GM21390 (cell line): ENCODE data around the gene DHCR24.
"Not testable (repeated sequence)": the region's sequence is repeated elsewhere in the genome, so short reads cannot be mapped to it uniquely, and the experiment has no call there.

Source experiments
- ATAC-seq: cut with Tn5 transposase; IDR thresholded peaks from one replicate; pipeline ENCODE4 v1.9.1; 2021; ENCODE audit not compliant: unreplicated experiment

DHCR24 gene

DNA sequence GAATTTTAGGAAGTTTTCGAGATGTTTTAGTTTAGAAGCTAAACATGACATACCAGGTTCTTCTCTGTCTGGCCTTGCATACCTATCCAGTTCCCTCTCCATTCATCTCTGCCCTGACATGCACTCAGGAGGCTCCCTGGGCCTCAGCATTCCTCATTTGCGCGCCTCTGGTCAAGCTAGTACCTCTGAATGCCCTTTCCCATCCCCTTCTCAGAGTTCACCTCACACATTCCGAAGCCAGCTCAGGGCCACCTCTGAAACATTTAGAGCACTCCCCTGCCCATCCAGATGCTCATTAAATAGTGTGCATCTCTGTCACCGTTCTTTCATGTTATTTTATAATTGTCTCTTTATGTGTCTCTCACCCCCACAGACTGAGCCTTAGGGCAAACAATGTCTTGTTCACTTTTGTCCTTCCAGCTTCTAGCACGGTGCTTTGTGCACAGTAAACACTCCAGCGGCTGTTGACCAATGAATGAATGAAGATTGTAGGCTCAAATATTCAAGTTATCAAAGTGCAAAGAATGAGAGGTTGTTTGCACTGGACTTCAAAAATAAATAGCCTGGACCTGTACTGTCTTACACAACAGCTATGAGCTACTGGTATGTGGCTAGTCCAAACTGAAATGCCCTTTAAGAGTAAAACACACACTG is 1.2 kb upstream of the DHCR24 start:
- no peak for ATAC-seq

GRCh38 chr1:54887665-54888071 is 673 bp upstream of the DHCR24 start:
- no peak for ATAC-seq

DNA sequence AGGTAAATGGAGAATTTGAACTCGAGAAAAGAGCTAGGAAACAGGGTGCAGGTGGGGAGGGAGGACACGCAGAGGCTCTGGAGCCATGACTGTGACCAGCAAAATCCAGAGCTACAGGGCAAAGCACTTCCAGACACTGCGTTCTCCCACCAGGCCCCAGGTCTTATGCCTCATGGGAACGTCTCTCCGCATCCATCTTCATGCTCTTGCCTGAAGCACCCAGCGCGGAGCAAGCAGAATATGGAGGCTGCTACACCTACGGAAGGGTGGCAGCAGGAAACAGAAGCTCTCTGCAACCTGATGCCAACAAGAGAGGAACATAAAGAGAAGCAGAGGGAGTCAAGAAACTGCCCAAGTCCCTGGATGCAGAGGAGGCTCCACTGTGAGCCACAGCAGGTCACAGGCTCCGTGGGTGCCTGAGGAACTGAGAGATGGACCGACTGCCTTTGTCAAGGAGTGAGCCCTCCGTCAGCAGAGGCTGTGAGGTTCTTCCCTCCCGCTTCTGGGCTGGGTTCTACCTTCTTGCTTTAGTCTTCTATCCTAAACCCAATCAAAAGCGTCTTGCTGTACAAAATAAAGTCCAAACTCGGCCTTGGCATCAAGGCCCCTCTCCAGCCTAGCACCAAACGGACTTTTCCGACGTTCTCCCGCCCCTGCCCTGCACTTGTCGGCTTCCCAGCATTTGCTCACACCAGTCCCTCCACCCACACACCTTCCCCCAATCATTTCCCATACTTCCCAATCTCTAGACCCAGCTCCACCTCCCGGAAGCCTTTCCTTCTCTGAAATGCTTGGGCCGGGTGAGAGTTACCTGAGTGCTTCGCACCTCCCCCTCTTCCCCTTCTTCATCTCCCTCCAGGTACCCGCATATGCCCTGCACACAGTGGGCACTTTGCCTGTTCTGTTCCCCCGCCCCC is 930 bp downstream of the DHCR24 start:
- ATAC-seq: no peak

GRCh38 chr1:54885237-54885679 is 1.7 kb downstream of the DHCR24 start:
- ATAC-seq: no peak

DNA sequence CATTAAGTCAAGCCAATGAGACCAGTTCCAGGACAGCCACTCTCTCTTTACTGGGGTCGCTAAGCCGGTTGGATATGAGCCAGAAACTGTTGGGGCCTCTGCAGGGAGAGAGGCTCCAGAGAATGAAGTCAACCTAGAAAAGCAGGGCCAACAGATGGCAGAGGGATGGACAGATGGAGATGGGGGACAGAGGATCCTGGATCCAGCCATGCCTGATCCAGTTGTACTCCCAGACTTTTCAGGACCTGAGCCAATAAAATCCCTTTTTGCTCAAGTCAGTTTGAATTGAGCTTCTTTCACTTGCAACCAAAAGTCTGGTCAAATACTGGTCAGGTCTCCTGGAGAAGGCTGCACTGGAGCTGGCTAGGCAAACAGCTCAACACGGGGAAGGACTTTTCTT is 2.2 kb downstream of the DHCR24 start:
- ATAC-seq: no peak

DNA sequence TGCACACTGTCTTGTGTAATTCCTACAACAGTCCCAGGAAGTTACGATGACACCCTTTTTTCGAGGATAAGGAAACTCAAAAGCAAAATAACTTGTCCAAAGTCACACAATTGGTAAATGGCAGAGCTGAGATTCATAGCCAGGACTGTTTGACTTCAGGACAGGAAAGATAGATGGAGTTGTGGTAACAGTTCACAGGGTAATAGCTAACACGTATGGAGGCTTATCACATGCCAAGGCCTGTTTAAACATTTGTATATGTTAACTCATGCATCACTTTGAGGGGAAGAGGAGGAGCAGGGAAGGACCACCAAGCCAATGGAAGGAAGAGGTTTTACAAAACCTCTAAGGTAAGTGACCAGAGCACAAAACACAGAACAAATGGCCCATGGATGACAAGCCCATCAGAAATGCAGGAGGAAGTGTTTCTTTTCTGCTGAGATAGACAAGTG is 2.8 kb downstream of the DHCR24 start:
- no peak for ATAC-seq

DNA sequence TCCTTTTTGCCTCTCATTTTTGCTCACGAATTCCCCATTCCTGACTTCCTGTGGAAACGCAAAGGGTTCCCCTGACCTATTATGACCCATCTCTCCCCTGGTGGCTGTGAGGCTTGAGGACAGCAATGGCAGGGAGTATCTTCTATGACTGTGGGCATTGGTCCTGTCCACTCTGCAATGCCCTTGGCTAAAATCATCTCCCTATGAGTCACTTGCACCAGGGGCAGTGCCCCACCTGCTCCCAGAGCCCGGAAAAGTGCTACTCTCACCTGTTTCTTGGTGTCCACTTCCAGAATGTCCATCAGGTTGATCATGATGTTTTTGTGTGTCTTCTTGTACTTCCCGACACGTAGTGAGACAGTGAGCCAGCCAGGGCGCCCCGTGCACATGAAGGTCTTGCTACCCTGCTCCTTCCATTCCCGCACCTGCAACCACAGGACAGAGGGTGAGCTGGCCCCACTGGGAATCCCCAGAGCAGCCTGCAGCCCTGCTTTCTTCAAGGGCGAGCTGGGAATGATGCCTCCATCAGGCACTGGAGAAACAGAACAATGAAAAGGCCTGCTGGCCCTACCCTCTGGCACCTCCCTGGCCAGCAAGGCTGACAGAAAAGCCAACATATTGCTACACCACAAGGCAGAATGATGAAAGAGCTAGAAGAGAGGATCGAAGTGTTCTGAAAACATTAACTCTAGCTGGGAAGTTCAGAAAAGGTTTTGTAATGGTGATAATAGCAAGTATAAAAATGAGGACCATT is 3.5 kb downstream of the DHCR24 start:
- ATAC-seq: no peak

DNA sequence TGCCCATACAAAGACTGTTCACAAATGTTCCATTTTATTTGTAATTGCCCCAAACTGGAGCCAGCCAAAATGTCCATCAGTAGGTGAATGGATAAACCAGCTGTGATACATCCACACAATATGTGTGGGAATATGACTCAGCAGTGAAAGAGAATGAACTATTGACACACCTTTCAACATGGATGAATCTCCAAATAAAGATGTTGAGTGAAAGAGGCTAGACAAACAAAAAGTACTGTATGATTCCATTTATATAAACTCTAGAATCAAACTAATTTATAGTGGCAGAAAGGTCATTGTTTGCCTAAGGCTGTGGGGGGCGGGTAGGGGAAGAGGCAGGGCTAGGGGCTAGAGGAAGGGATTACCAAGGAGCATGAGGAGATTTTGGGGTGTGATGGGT is 4.5 kb downstream of the DHCR24 start:
- ATAC-seq: no peak

DNA sequence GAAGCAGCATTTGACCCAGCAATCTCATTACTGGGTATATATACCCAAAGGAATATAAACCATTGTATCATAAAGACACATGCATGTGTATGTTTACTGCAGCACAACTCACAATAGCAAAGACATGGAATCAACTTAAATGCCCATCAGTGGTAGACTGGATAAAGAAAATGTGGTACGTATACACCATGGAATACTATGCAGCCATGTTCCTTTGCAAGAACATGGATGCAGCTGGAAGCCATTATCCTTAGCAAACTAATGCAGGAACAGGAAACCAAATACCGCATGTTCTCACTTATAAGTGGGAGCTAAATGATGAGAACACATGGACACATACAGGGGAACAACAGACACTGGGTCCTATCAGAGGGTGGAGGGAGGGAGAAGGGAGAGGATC is 5.4 kb downstream of the DHCR24 start:
- ATAC-seq: not testable (repeated sequence)

- ATAC-seq: no peak
These were observed 7.1 kb downstream of the DHCR24 start for GRCh38 chr1:54879872-54880271.

DNA sequence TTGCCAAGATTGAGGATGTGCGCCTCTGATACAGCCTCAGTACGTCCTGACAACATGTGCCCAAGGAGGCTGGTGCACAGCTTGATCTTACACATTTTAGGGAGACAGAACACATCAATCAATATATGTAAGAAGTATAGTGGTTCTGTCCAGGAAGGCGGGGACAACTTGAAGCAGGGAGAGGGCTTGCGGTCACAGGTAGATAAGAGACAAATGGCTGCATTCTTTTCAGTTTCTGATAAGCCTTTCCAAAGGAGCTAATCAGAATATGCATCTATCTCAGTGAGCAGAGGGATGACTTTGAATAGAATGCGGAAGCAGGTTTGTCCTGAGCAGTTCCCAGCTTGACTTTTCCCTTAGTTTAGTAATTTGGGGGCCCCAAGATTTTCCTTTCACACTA is 10.2 kb downstream of the DHCR24 start:
- no peak for ATAC-seq

- no peak for ATAC-seq
These were observed 12.0 kb downstream of the DHCR24 start for GRCh38 chr1:54875000-54875399.

DNA sequence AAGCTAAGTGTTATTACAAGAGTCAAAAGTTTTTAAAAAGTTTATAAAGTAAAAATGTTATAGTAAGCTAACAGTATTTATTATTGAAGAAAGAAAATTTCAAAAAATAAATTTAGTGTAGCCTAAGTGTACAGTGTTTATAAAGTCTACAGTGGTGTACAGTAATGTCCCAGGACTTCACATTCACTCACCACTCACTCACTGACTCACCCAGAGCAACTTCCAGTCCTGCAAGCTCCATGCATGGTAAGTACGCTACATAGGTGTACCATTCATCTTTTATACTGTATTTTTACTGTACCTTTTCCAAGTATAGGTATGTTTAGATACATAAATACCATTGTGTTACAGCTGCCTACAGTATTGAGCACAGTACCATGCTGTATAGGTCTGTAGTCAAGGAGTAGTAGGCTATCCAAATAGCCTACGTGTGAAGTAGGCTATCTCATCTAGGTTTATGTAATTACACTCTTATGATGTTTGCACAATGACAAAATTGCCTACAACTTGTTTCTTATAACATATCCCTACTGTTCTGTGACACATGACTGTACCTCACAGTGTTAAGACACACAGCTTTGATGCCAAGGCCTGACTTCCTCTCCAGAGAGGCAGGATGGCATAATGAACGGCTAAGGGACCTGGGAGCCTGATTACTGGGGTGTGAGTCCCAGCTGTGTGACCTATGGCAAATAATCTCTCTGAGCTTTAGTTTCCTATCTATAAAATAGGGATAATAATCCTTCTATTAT is 12.7 kb downstream of the DHCR24 start:
- no peak for ATAC-seq

- ATAC-seq: no peak
These were observed 15.0 kb downstream of the DHCR24 start for GRCh38 chr1:54872036-54872331.

GRCh38 chr1:54871275-54872035 is 15.5 kb downstream of the DHCR24 start:
- ATAC-seq: no peak

DNA sequence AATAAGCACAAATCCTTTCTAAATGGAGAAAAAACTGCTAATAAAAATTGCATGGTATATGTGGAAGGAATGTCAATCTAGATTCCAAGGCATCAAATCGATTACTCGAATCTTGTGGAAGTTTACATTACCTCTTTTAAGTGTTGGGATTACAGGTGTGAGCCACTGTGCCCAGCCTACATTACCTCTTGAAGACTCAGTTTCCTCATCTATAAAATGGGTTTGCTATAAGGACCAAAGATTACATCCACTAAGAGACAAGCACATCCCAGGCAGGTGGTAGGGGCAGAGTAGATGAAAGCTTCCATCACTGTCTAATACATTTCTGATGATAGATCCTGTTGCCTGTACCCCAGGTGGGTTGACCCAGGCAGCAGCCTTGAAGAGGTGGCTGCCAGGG is 16.1 kb downstream of the DHCR24 start:
- ATAC-seq: no peak

- no peak for ATAC-seq
These were observed 17.7 kb downstream of the DHCR24 start for GRCh38 chr1:54869173-54869851.

DNA sequence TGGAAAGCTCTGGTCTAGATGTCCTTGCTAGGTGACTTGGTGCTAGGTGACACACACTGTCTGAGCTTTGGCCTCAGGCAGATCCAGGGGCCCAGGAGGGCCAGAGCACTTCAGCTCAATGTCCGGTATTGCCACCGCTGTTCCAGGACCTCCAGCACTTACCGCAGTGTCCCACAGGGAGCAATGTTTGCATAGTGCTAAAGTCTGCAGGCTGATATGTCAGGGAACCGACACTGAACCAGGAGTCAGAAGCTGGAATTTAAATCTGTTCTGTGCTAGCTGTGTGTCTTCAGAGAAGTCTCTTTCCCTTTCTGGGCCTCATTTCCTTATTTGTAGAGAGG is 19.3 kb downstream of the DHCR24 start:
- no peak for ATAC-seq

DNA sequence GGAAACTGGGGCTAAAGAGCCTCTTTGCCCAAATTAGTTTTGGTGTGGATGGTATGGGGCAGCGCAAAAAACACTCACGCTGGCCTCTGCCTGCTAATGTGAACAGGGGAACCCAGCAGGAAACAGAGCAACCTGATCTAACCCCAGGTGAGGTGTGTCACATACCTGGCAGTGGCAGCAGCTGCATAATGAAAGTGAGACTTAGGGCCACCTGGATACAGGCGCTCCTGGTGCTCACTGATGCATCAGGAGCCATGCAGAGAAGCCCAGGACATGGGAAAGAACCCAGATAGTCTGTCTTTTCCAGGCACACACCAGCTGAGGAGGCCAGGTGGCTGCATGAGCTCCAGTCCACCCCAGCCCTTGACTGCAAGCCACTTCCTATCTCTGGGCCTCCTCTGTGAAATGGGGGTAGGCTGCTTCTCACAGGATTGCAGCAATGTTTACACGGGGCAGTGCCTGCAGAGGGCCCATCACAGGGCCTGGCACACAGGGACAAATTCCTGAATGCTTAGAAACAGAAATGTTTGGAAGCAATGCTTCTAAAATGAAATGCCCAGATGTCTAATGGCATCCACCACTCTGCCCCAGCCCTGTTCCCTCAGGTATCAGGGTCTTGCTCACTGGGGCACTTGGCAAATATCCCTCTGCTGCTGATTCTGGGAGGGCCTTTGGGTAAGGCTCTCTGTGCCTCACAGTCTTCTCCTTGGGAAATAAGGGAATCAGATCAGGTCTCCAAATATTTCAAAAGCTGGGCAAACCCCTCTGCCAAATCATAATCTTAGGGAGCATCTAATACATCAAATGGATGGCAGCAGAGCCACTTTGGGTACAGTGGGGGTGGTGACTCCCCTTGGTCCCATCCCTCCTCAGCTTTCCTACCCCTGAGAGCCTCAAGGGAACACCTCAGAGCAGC is 19.9 kb downstream of the DHCR24 start:
- ATAC-seq: no peak
